SK-N-SH (cell line): ENCODE results near the gene ARHGAP1. TPM values are rescaled to one million over a fixed set of nuclear protein-coding genes. Genes with fewer than 3 reads are reported as not detected.

Experiments
- CTCF ChIA-PET: fragments of 300-600, 350-600 bp; formaldehyde crosslinking; extraction: SDS; loops from one replicate; lab custom pipeline; 2021; lab: Yijun Ruan, JAX
- POLR2A ChIA-PET: fragments of 350-600 bp; sonication (Branson Sonifier 250); formaldehyde crosslinking; extraction: SDS; loops from one replicate; lab custom pipeline; 2020; ENCODE audit warnings: antibody characterized with exemption, inconsistent platforms; lab: Yijun Ruan, JAX
- DNase-seq: peaks from one replicate; pipeline ENCODE4 v3.0.0; 2012
- H2AFZ ChIP-seq: fragments of 200-600 bp; sonication (generic); 2 replicates; pipeline ENCODE4 v1.8.1; 2016; ENCODE audit warnings: antibody characterized with exemption, mild to moderate bottlenecking, low read depth
- H3F3A ChIP-seq: fragments of 200-600 bp; sonication (generic); replicated peaks from 2 replicates; pipeline ENCODE3; 2016; ENCODE audit warnings: antibody characterized with exemption, mild to moderate bottlenecking; ENCODE audit not compliant: insufficient read depth
- H3K27ac ChIP-seq, 2 experiments: fragments of 200-500 bp in 1 of 2; fragments of 200-600 bp in 1 of 2; sonication (Bioruptor generic) in 1 of 2; sonication (generic), shearing (Covaris generic) in 1 of 2; 2 replicates each; pipeline versions ENCODE4 v1.5.1 to v1.6.1; 2014 to 2016; ENCODE audit warnings: low read depth in 2 of 2, inconsistent platforms in 1 of 2, low read length in 1 of 2, mild to moderate bottlenecking in 1 of 2, mixed read lengths in 1 of 2
- H3K27me3 ChIP-seq: fragments of 200-600 bp; sonication (generic), shearing (Covaris generic); 2 replicates; pipeline ENCODE4 v1.6.1; 2016; ENCODE audit warnings: mixed run types; ENCODE audit not compliant: insufficient read depth
- H3K36me3 ChIP-seq, 2 experiments: fragments of 200-500 bp in 1 of 2; fragments of 200-600 bp in 1 of 2; sonication (Bioruptor generic) in 1 of 2; sonication (generic) in 1 of 2; replicated peaks in 1 of 2; 2 replicates each; pipeline versions ENCODE3 to v1.5.1; 2014 to 2016; ENCODE audit warnings: low read length in 1 of 2, mild to moderate bottlenecking in 1 of 2; ENCODE audit not compliant: insufficient read depth in 2 of 2, control insufficient read depth in 1 of 2
- H3K4me1 ChIP-seq, 2 experiments: fragments of 200-500 bp in 1 of 2; fragments of 200-600 bp in 1 of 2; sonication (Bioruptor generic) in 1 of 2; sonication (generic), shearing (Covaris generic) in 1 of 2; 2 replicates each; pipeline versions ENCODE4 v1.5.1 to v1.6.1; 2014 to 2016; ENCODE audit warnings: low read depth in 1 of 2, low read length in 1 of 2, mixed run types in 1 of 2; ENCODE audit not compliant: insufficient read depth in 2 of 2, control insufficient read depth in 1 of 2
- H3K4me2 ChIP-seq: fragments of 200-600 bp; sonication (generic), shearing (Covaris generic); 2 replicates; pipeline ENCODE4 v1.6.1; 2017; ENCODE audit warnings: mixed run types
- H3K4me3 ChIP-seq, 2 experiments: fragments of 200-500 bp in 1 of 2; fragments of 200-600 bp in 1 of 2; sonication (Bioruptor generic) in 1 of 2; sonication (generic), shearing (Covaris generic) in 1 of 2; 2 replicates each; pipeline versions ENCODE4 v1.5.1 to v1.8.1; 2014 to 2016; ENCODE audit warnings: low read depth in 2 of 2, inconsistent platforms in 1 of 2, low read length in 1 of 2, mild to moderate bottlenecking in 1 of 2, mixed read lengths in 1 of 2, moderate library complexity in 1 of 2
- H3K79me2 ChIP-seq: fragments of 200-600 bp; sonication (generic); 2 replicates; pipeline ENCODE4 v1.8.1; 2017; ENCODE audit warnings: mild to moderate bottlenecking; ENCODE audit not compliant: insufficient read depth
- H3K9ac ChIP-seq: fragments of 200-600 bp; sonication (generic); 2 replicates; pipeline ENCODE4 v1.6.1; 2017; ENCODE audit warnings: mixed run types
- H3K9me2 ChIP-seq: fragments of 200-600 bp; sonication (generic); 2 replicates; pipeline ENCODE4 v1.6.1; 2017; ENCODE audit warnings: mixed run types
- H3K9me3 ChIP-seq: fragments of 200-600 bp; sonication (generic); 2 replicates; pipeline ENCODE4 v1.6.1; 2017; ENCODE audit warnings: mixed run types, mild to moderate bottlenecking, moderate library complexity
- H4K20me1 ChIP-seq: fragments of 200-600 bp; sonication (generic); 2 replicates; pipeline ENCODE4 v1.6.1; 2017; ENCODE audit warnings: mild to moderate bottlenecking, mixed run types; ENCODE audit not compliant: insufficient read depth
- CHD2 ChIP-seq: fragments of 150-350 bp; IDR thresholded peaks from 2 replicates; pipeline ENCODE4 v1.6.1; 2018; ENCODE audit warnings: low read length; ENCODE audit not compliant: partially characterized antibody
- EP300 ChIP-seq, 2 experiments: IDR thresholded peaks; 2 replicates each; pipeline versions ENCODE4 v1.4.0 to v1.6.1; 2012; ENCODE audit warnings: borderline replicate concordance in 1 of 2, low read depth in 1 of 2, low read length in 1 of 2
- FOSL2 ChIP-seq: IDR thresholded peaks from 2 replicates; pipeline ENCODE4 v1.4.0; 2012; ENCODE audit warnings: low read depth, mild to moderate bottlenecking, moderate library complexity, borderline replicate concordance
- FOXJ3 ChIP-seq: sonication (generic); formaldehyde crosslinking; IDR thresholded peaks from 2 replicates; pipeline ENCODE4 v1.5.1; 2020; ENCODE audit warnings: mild to moderate bottlenecking, missing genetic modification reagents
- FOXM1 ChIP-seq: IDR thresholded peaks from 2 replicates; pipeline ENCODE4 v1.4.0; 2012; ENCODE audit warnings: low read depth, mild to moderate bottlenecking
- IRF3 ChIP-seq: fragments of 150-350 bp; IDR thresholded peaks from 2 replicates; pipeline ENCODE4 v1.6.1; 2016; ENCODE audit warnings: mild to moderate bottlenecking, low read depth, low read length
- JUND ChIP-seq: IDR thresholded peaks from 2 replicates; pipeline ENCODE4 v1.4.0; 2012
- MEF2A ChIP-seq: IDR thresholded peaks from 2 replicates; pipeline ENCODE4 v1.4.0; 2012; ENCODE audit warnings: low read depth, borderline replicate concordance
- MXI1 ChIP-seq: IDR thresholded peaks from 2 replicates; pipeline ENCODE4 v1.6.1; 2012; ENCODE audit warnings: mild to moderate bottlenecking, low read depth, low read length, improper control_type of control experiment
- NRF1 ChIP-seq: IDR thresholded peaks from 2 replicates; pipeline ENCODE4 v1.6.1; 2012; ENCODE audit warnings: low read depth, mild to moderate bottlenecking, low read length
- POLR2AphosphoS5 ChIP-seq: IDR thresholded peaks from 2 replicates; pipeline ENCODE4 v1.6.1; 2012; ENCODE audit warnings: low read depth, low read length
- SIN3A ChIP-seq: IDR thresholded peaks from 2 replicates; pipeline ENCODE4 v1.6.1; 2012; ENCODE audit warnings: low read depth, mild to moderate bottlenecking, low read length, moderate library complexity, borderline replicate concordance
- TEAD4 ChIP-seq: IDR thresholded peaks from 2 replicates; pipeline ENCODE4 v1.4.0; 2012; ENCODE audit warnings: mild to moderate bottlenecking, borderline replicate concordance; ENCODE audit not compliant: insufficient read depth
- USF2 ChIP-seq: fragments of 150-350 bp; IDR thresholded peaks from 2 replicates; pipeline ENCODE4 v1.6.1; 2017; ENCODE audit warnings: antibody characterized with exemption, low read length, low read depth, borderline replicate concordance
- WGBS: methylation state at CpG from one replicate; pipeline ENCODE4 v1.1.6; 2017; ENCODE audit warnings: low lambda C conversion rate; 5-methylcytosine and 5-hydroxymethylcytosine counted together
- polyA plus RNA-seq, 3 experiments: library from polyadenylated mRNA; depleted of rRNA; stranded (reverse); fragments of >200 nt; gene quantifications; 2 replicates each; pipeline ENCODE4 v1.2.3, GENCODE V29; 2012
- TF ChIP-seq, protein P1 (sequence below): IDR thresholded peaks from 2 replicates; pipeline ENCODE4; 2012
- TF ChIP-seq, protein P2 (sequence below): IDR thresholded peaks from 2 replicates; pipeline ENCODE4 v1.4.0; 2012; ENCODE audit warnings: low read depth

Gene ARHGAP1
- polyA plus RNA-seq, 1 of the 3 experiments (the other 2 are of a cell fraction) = 27.1 TPM

DNA sequence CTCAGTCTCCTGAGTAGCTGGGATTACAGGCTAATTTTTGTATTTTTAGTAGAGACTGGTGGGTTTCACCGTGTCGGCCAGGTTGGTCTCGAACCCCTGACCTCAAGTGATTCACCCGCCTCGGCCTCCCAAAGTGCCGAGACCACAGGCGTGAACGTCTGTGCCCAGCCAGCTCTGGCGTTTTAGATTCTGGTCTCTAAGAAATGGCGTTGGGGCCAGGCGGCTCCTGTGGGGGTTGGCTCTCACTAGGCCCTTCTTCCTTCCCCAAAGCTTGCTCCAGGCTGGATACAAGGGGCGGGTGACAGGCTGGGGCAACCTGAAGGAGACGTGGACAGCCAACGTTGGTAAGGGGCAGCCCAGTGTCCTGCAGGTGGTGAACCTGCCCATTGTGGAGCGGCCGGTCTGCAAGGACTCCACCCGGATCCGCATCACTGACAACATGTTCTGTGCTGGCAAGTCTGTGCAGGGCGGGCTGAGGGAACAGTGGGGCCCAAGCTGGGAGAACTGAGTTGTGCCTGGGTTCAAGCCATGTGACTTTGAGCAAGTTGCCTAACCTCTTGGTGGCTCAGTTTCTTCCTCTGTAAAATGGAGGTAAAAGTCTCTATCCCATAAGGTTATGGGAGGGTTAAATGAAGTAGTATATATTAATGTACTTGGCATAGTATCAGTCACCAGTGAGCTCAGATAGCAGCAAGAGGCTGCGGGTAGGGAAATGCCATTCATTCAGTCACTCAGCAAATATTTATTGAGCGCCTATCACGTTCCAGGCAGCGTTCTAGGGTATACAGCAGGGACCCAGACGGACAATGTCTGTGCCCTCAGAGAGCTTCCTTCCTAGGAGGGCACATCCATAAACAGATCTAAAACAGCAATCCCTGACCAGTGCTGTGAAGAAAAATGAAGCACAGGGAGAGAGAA lies 28.9 kb upstream of the ARHGAP1 start:
- WGBS = 84% methylated on average over 16 of the region's 24 CpGs
- DNase-seq = no peak
- H3K9ac ChIP-seq = no peak overlapping the region
- no peaks in the 10 kb centered on the region for H3K27me3 ChIP-seq
- H4K20me1 ChIP-seq = no peaks in the 10 kb centered on the region
- no peak for TF ChIP-seq SIN3A
- no peak for TF ChIP-seq POLR2AphosphoS5
- TF ChIP-seq USF2 = no peak
- TF ChIP-seq, protein P1, sequence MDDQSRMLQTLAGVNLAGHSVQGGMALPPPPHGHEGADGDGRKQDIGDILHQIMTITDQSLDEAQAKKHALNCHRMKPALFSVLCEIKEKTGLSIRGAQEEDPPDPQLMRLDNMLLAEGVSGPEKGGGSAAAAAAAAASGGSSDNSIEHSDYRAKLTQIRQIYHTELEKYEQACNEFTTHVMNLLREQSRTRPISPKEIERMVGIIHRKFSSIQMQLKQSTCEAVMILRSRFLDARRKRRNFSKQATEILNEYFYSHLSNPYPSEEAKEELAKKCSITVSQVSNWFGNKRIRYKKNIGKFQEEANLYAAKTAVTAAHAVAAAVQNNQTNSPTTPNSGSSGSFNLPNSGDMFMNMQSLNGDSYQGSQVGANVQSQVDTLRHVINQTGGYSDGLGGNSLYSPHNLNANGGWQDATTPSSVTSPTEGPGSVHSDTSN = no peak
- TF ChIP-seq FOXJ3 (CRISPR knock-in tag) = no peak
- no peak for TF ChIP-seq CHD2
- no peak for TF ChIP-seq MEF2A
- TF ChIP-seq NRF1 = no peak
- no peak for TF ChIP-seq IRF3
- no peak overlapping the region for H2AFZ ChIP-seq
- no peak overlapping the region for H3K4me3 ChIP-seq
- no peak overlapping the region for H3K27ac ChIP-seq
- ChIA-PET POLR2A (no interaction called here), CTCF (no interaction called here)
- no peaks in the 10 kb centered on the region for H3K4me1 ChIP-seq
- H3K79me2 ChIP-seq = no peaks in the 10 kb centered on the region
- no peaks in the 10 kb centered on the region for H3K9me3 ChIP-seq
- H3K36me3 ChIP-seq = no peaks in the 10 kb centered on the region
- no peak overlapping the region for H3K4me2 ChIP-seq
- no peaks in the 10 kb centered on the region for H3K9me2 ChIP-seq
- peaks cover 5% of the 10 kb centered on the region for H3F3A ChIP-seq

GRCh38 chr11:46728659-46729040 lies 28.2 kb upstream of the ARHGAP1 start:
- no peak overlapping the region for H3K27ac ChIP-seq
- CTCF ChIA-PET = no interaction called here

More at GRCh38 chr11:46728659-46729040, 28.2 kb upstream of the ARHGAP1 start:
- no peaks in the 10 kb centered on the region for H3K27me3 ChIP-seq
- no peak overlapping the region for H3K9ac ChIP-seq
- no peak overlapping the region for H3K4me3 ChIP-seq
- no peak for DNase-seq
- H3K9me3 ChIP-seq = no peaks in the 10 kb centered on the region
- 83% methylated on average over 9 of the region's 9 CpGs for WGBS
- H3K9me2 ChIP-seq = no peaks in the 10 kb centered on the region
- TF ChIP-seq MEF2A = no peak
- no peak for TF ChIP-seq EP300 (IDR thresholded peaks at IDR 0.05; ENCODE audit: borderline replicate concordance in 1 of 2, low read depth in 1 of 2, low read length in 1 of 2)
- no peak for TF ChIP-seq TEAD4
- TF ChIP-seq MXI1 = no peak
- TF ChIP-seq, protein P2, sequence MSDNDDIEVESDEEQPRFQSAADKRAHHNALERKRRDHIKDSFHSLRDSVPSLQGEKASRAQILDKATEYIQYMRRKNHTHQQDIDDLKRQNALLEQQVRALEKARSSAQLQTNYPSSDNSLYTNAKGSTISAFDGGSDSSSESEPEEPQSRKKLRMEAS = no peak
- no peak for TF ChIP-seq JUND
- no peak for TF ChIP-seq NRF1
- TF ChIP-seq SIN3A = no peak
- no peak for TF ChIP-seq FOSL2
- no peak for TF ChIP-seq POLR2AphosphoS5
- no peak for TF ChIP-seq USF2
- no peak for TF ChIP-seq FOXM1
- no peaks in the 10 kb centered on the region for H4K20me1 ChIP-seq
- H3K4me1 ChIP-seq = no peaks in the 10 kb centered on the region
- no peaks in the 10 kb centered on the region for H3K79me2 ChIP-seq
- no peaks in the 10 kb centered on the region for H3K36me3 ChIP-seq
- POLR2A ChIA-PET = no interaction called here
- no peak overlapping the region for H3K4me2 ChIP-seq
- no peak overlapping the region for H2AFZ ChIP-seq
- H3F3A ChIP-seq = peaks cover 5% of the 10 kb centered on the region
